Fibroblast of lung (primary cell): ENCODE measurements around the gene UBE2QL1.

Source experiments
- CTCF ChIP-seq, 2 donors: IDR thresholded peaks in 1 of 2; conservative IDR thresholded peaks in 1 of 2; 1 replicate in 1 of 2; 2 replicates in 1 of 2; pipeline ENCODE4 v1.5.1; 2011 to 2012; ENCODE audit warnings: low read length in 2 of 2, control low read depth in 1 of 2, inconsistent platforms in 1 of 2, low read depth in 1 of 2, mild to moderate bottlenecking in 1 of 2
- EZH2 ChIP-seq: IDR thresholded peaks from 2 replicates; pipeline ENCODE4 v1.5.1; 2012; ENCODE audit warnings: low read length, control low read depth, mild to moderate bottlenecking; ENCODE audit errors: missing control alignments

GRCh38 chr5:6478793-6479192 is 30.1 kb downstream of the UBE2QL1 start:
- no peak for TF ChIP-seq CTCF (conservative IDR thresholded peaks at IDR 0.05 in 1 of 2, IDR thresholded peaks at IDR 0.05 in 1 of 2; ENCODE audit: low read depth in 1 of 2, low read length in 2 of 2)
- no peak for TF ChIP-seq EZH2
